Adrenal gland (tissue), 12 donors: ENCODE measurements around the gene MED13. TPM values are rescaled to one million over a fixed set of nuclear protein-coding genes. Genes with fewer than 3 reads are reported as not detected.
"Not testable (repeated sequence)": the region's sequence is repeated elsewhere in the genome, so short reads cannot be mapped to it uniquely, and the experiment has no call there.

ENCODE experiments used
- DNase-seq, 7 donors: peaks; one replicate each; pipeline ENCODE4 v3.0.0-alpha.2; 2019 to 2020
- H3K27ac ChIP-seq, 5 donors: fragments of 200-600 bp; sonication (generic) in 4 of 5; 1 replicate in 3 of 5; 2 replicates in 2 of 5; pipeline versions ENCODE4 v1.5.1 to v1.8.0; 2016 to 2020; ENCODE audit warnings: mild to moderate bottlenecking in 1 of 5
- H3K27me3 ChIP-seq: fragments of 200-600 bp; 2 replicates; pipeline ENCODE4 v1.8.0; 2021
- H3K36me3 ChIP-seq, 2 donors: fragments of 200-600 bp; replicated peaks in 1 of 2; 1 replicate in 1 of 2; 2 replicates in 1 of 2; pipeline versions ENCODE4 v1.5.1 to v1.8.0; 2018 to 2022
- H3K4me1 ChIP-seq, 2 donors: fragments of 200-600 bp; replicated peaks in 1 of 2; 1 replicate in 1 of 2; 2 replicates in 1 of 2; pipeline versions ENCODE4 v1.5.1 to v1.8.0; 2018 to 2021
- H3K4me3 ChIP-seq, 4 donors: fragments of 200-600 bp; sonication (generic) in 3 of 4; one replicate each; pipeline ENCODE4 v1.5.1; 2016 to 2018
- H3K9me3 ChIP-seq, 3 donors: fragments of 200-600 bp; sonication (generic) in 1 of 3; replicated peaks in 1 of 3; 1 replicate in 2 of 3; 2 replicates in 1 of 3; pipeline versions ENCODE4 v1.5.1 to v1.8.0; 2016 to 2021
- POLR2A ChIP-seq, 2 donors: fragments of 450-650 bp; IDR thresholded peaks; one replicate each; pipeline ENCODE4 v1.6.1; 2017; ENCODE audit warnings: antibody characterized with exemption in 2 of 2, mild to moderate bottlenecking in 2 of 2, moderate library complexity in 1 of 2
- WGBS, 4 donors: extraction: QIAGEN DNeasy Blood & Tissue Kit in 2 of 4; methylation state at CpG; one replicate each; pipeline versions ENCODE4 v1.1.5 to v1.1.7; 2013 to 2017; 5-methylcytosine and 5-hydroxymethylcytosine counted together
- intact Hi-C, 2 donors: fragments of 100-400 bp; cut with DNase I; formaldehyde crosslinking; loops; one replicate each; pipeline versions ENCODE4 v1.14.1 to v1.15.0; 2022 to 2023
- polyA plus RNA-seq, 3 donors: library from polyadenylated mRNA; stranded (reverse); fragments of 200-250 nt in 2 of 3; fragments of 350-450 nt in 1 of 3; fragmentation: Illumina TruSeq in 1 of 3; extraction: RNeasy Lipid Tissue Mini Kit (QIAGEN cat#74804) in 1 of 3; gene quantifications; one replicate each; pipeline ENCODE4 v1.2.3, GENCODE V29; 2013 to 2014
- total RNA-seq, 9 donors: library from RNA; depleted of rRNA in 4 of 9; stranded (reverse); fragments of >200 nt in 4 of 9; fragments of 120-200 nt in 1 of 9; fragmentation: NEBNext Ultra II Directional in 1 of 9; extraction: Animal tissue kit (Norgen Biotek cat#: 25700) in 1 of 9; gene quantifications; one replicate each; pipeline versions ENCODE4 v1.1.0 to v1.2.4, GENCODE V29; 2013 to 2023
- TF ChIP-seq, protein P1 (sequence below), 6 experiments: fragments of 450-650 bp in 4 of 6; fragments of 200-600 bp in 2 of 6; sonication (generic) in 1 of 6; IDR thresholded peaks; 1 replicate in 5 of 6; 2 replicates in 1 of 6; pipeline versions ENCODE4 v1.5.1 to v1.8.0; 2016 to 2021; ENCODE audit warnings: antibody characterized with exemption in 6 of 6, mild to moderate bottlenecking in 2 of 6, moderate library complexity in 1 of 6
- donor health status: healthy with polysubstance abuse.
- donor health status: Bipolar disorder and iron deficiency.
- donor health status: DM: yes; HTN: yes; CAD: no.
- donor health status: DM: no; HTN: no; CAD: no.
- donor health status: DM: no; HTN: no; CAD: no.
- donor health status: DM: yes; HTN: yes; CAD: no.

The MED13 gene
- total and polyA plus RNA-seq, 12 donors = 8.2 to 62.3 (median 51.8) TPM

DNA sequence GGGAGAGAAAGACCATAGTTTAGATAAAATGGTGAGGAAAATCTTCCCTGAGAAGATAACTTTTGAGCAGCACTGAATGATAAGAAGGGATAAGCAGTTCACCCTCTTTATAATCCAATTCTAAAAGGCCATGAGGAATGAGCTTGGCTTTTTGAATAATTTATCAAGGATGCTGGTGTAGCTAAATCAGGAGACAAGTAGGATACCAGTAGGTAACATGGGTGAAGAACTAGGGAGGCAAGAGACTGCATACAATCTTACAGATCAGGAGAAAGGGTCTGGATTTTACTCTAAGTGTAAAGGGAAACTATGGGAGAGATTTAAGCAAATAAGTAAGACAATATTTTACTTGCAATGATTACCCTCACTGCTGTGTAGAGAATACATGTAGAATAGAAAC is 60.7 kb downstream of the MED13 start:
- Histone ChIP-seq H3K36me3 (peaks cover 0 to 10% of the 10 kb centered on the region in 2 donors), H3K4me1 (no peaks in the 10 kb centered on the region), H3K4me3 (no peak overlapping the region), H3K9me3 (no peaks in the 10 kb centered on the region), H3K27me3 (no peaks in the 10 kb centered on the region), H3K27ac (no peak overlapping the region)
- TF ChIP-seq, protein P1, sequence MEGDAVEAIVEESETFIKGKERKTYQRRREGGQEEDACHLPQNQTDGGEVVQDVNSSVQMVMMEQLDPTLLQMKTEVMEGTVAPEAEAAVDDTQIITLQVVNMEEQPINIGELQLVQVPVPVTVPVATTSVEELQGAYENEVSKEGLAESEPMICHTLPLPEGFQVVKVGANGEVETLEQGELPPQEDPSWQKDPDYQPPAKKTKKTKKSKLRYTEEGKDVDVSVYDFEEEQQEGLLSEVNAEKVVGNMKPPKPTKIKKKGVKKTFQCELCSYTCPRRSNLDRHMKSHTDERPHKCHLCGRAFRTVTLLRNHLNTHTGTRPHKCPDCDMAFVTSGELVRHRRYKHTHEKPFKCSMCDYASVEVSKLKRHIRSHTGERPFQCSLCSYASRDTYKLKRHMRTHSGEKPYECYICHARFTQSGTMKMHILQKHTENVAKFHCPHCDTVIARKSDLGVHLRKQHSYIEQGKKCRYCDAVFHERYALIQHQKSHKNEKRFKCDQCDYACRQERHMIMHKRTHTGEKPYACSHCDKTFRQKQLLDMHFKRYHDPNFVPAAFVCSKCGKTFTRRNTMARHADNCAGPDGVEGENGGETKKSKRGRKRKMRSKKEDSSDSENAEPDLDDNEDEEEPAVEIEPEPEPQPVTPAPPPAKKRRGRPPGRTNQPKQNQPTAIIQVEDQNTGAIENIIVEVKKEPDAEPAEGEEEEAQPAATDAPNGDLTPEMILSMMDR (IDR thresholded peaks at IDR 0.05) = no peak
- no peak for TF ChIP-seq POLR2A (IDR thresholded peaks at IDR 0.05)
- DNase-seq = no peak
- intact Hi-C loops = no loop called here

DNA sequence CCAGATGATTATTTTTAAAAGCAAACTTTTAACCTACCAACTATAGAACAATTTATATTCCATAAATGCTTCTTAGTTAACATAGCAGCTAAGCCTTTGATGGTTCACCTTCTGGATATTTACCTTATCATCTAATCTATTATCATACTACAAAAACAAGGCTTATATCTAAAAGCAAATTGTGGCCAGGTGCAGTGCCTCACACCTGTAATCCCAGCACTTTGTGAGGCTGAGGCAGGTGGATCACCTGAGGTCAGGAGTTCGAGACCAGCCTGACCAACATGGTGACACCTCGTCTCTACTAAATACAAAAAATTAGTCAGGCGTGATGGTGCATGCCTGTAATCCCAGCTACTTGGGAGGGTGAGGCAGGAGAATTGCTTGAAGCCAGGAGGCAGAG is 61.9 kb downstream of the MED13 start:
- intact Hi-C loops, H3K27me3 ChIP-seq, H3K4me1 ChIP-seq, H3K9me3 ChIP-seq, DNase-seq, H3K27ac ChIP-seq, H3K4me3 ChIP-seq, H3K36me3 ChIP-seq: not testable (repeated sequence)
- WGBS, 4 donors = 96 to 100% (median 96%) methylated on average over 3 of the region's 3 CpGs

DNA sequence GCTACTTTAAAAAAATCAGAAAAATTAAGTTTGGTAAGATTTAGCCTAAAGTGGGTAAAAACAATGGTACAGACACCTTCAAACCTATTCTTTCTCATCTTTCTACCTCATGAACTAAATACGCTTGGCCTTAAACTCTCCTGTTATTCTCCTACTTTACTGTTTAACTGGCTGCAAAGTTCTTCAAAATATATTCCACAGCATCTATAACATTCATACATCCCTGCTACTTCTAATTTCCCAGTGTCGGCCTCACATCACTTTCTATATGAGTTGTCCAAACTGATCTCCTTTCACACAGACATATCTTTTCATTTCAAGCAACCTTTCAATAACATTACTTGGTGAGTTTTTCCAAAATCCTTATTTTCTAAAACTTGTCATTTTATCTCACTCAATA is 64.0 kb downstream of the MED13 start:
- peaks cover 6 to 25% of the 10 kb centered on the region in 2 donors for H3K4me1 ChIP-seq
- no peaks in the 10 kb centered on the region for H3K27me3 ChIP-seq
- 96 to 99% (median 97%) methylated on average over 2 of the region's 2 CpGs for WGBS, 4 donors
- H3K9me3 ChIP-seq = no peaks in the 10 kb centered on the region
- no peak overlapping the region for H3K4me3 ChIP-seq
- TF ChIP-seq, protein P1 (IDR thresholded peaks at IDR 0.05) = no peak
- no peak for TF ChIP-seq POLR2A (IDR thresholded peaks at IDR 0.05)
- H3K27ac ChIP-seq = no peak overlapping the region
- intact Hi-C loops = no loop called here
- DNase-seq = no peak
- H3K36me3 ChIP-seq = peaks cover 0 to 6% of the 10 kb centered on the region in 2 donors

DNA sequence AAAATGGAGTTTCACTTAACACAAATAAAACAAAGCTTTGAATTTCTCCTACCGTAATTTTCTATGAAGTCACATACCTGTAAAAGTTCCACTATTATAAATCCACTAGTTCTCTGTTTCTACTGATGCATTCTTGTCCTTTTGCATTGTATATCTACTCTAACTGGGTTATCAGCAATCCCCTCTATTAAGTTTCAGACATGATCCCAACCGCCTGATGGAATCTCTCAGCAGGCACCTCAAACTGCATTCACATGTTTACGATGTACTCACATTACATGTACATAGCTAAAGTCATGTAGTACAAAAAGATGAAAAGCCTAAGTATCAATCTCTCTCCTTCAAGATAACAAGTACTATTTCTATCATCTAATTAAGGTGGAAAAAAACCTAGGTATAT is 64.9 kb downstream of the MED13 start:
- TF ChIP-seq, protein P1 (IDR thresholded peaks at IDR 0.05) = no peak
- no peak for TF ChIP-seq POLR2A (IDR thresholded peaks at IDR 0.05)
- H3K4me3 ChIP-seq = no peak overlapping the region
- intact Hi-C loops = no loop called here
- H3K9me3 ChIP-seq = no peaks in the 10 kb centered on the region
- peaks cover 6 to 25% of the 10 kb centered on the region in 2 donors for H3K4me1 ChIP-seq
- no peak for DNase-seq
- H3K27ac ChIP-seq = no peak overlapping the region
- no peaks in the 10 kb centered on the region for H3K27me3 ChIP-seq
- peaks cover 0 to 4% of the 10 kb centered on the region in 2 donors for H3K36me3 ChIP-seq
- 96 to 99% (median 97%) methylated on average over 3 of the region's 3 CpGs for WGBS, 4 donors

DNA sequence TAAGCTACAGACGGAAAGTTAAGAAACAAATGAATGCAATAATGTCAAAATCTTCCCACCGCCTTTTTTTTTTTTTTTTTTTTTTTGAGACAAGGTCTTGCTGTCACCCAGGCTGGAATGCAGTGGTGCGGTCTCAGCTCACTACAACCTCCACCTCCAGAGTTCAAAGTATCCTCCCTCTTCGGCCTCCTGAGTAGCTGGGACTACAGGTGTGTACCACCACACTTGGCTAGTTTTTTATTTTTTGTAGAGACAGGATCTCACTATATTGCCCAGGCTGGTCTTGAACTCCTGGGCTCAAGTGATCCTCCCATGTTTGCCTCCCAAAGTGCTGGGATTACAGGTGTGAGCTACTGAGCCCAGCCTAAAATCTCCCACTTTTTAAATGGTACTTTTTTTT is 66.5 kb downstream of the MED13 start:
- H3K4me3 ChIP-seq, intact Hi-C loops, DNase-seq, H3K36me3 ChIP-seq, H3K27ac ChIP-seq, H3K27me3 ChIP-seq, H3K9me3 ChIP-seq: not testable (repeated sequence)
- WGBS, 4 donors = 67 to 87% (median 71%) methylated on average over 4 of the region's 4 CpGs
- H3K4me1 ChIP-seq = peaks cover 6 to 25% of the 10 kb centered on the region in 2 donors
